Ectodermal cell (in vitro differentiated cells): Measurements from ENCODE around the gene ZBTB8A. TPM values are rescaled to one million over a fixed set of nuclear protein-coding genes. Genes with fewer than 3 reads are reported as not detected.

Experiments
- H3K27ac ChIP-seq: 2 replicates; pipeline ENCODE4 v1.7.0; 2013; ENCODE audit warnings: mild to moderate bottlenecking, low read depth, low read length; ENCODE audit not compliant: insufficient read depth, poor library complexity, severe bottlenecking
- H3K27me3 ChIP-seq: 2 replicates; pipeline ENCODE4 v1.7.0; 2013; ENCODE audit warnings: mild to moderate bottlenecking, low read length; ENCODE audit not compliant: insufficient read depth, control insufficient read depth, poor library complexity, severe bottlenecking
- H3K36me3 ChIP-seq: one replicate; pipeline ENCODE4 v1.7.0; 2013; ENCODE audit warnings: low read length; ENCODE audit not compliant: control insufficient read depth, insufficient read depth
- H3K4me1 ChIP-seq: one replicate; pipeline ENCODE4 v1.7.0; 2013; ENCODE audit warnings: low read length; ENCODE audit not compliant: control insufficient read depth, insufficient read depth
- H3K4me3 ChIP-seq: 2 replicates; pipeline ENCODE4 v1.7.0; 2013; ENCODE audit warnings: low read depth, low read length, control low read depth; ENCODE audit not compliant: insufficient read depth
- H3K9me3 ChIP-seq: 2 replicates; pipeline ENCODE4 v1.7.0; 2013; ENCODE audit warnings: mild to moderate bottlenecking, low read length, moderate library complexity; ENCODE audit not compliant: control insufficient read depth
- WGBS, 2 experiments: methylation state at CpG; one replicate each; pipeline ENCODE4 v1.1.7; 2013; ENCODE audit warnings: missing lambda C conversion rate in 2 of 2; 5-methylcytosine and 5-hydroxymethylcytosine counted together
- polyA plus RNA-seq, 4 experiments: library from polyadenylated mRNA; stranded (reverse); fragments of 50-300 nt; gene quantifications; one replicate each; pipeline ENCODE4 v1.2.3, GENCODE V29; 2013

The ZBTB8A gene
- 12.8 TPM for polyA plus RNA-seq (2013, experiment 1 of 4)
- polyA plus RNA-seq (2013, experiment 2 of 4) = 12.6 TPM
- 12.9 TPM for polyA plus RNA-seq (2013, experiment 3 of 4)
- 13.7 TPM for polyA plus RNA-seq (2013, experiment 4 of 4)

GRCh38 chr1:32538887-32539583 is at the start of gene ZBTB8A:
ZBTB8A (plus strand) TSS chr1:32539427; CDS start chr1:32592932, 53,505 bp downstream.
- H3K4me3 ChIP-seq = peak within 1 kb of the TSS; percentile 74
- no peak within 1 kb of the TSS for H3K27ac ChIP-seq
- H3K9me3 ChIP-seq = no peaks in the 10 kb centered on the region
- H3K36me3 ChIP-seq = no peaks in the 10 kb centered on the region
- no peaks in the 10 kb centered on the region for H3K4me1 ChIP-seq
- WGBS, 2 experiments = 2% methylated on average over 33 of the region's 33 CpGs
- H3K27me3 ChIP-seq = peaks cover 6% of the 10 kb centered on the region

GRCh38 chr1:32489774-32490454 is 49.3 kb upstream of the ZBTB8A start:
- H3K27ac ChIP-seq = no peak overlapping the region

DNA sequence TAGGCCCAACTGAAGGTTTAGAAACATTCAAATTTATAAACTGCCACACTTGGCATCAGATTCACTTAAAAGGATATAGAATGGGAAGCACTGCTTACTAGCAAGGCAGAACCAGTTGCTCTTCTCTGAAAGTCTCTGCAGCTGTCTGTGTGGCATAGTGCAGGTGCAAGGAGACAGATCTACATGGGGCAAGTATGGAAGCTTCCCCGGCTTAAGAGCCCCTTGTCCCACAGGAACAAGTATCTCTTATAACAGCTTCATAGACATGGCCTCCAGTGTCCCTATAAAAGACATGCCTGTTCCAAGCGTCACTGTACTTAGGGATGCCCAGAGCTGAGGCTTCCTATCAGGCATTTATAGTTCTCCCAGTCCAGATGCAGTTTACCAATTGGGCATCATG is 47.8 kb upstream of the ZBTB8A start:
- 91 to 95% methylated on average over 2 of the region's 2 CpGs for WGBS, 2 experiments

More at GRCh38 chr1:32489774-32490454, 49.3 kb upstream of the ZBTB8A start:
- H3K9me3 ChIP-seq = no peaks in the 10 kb centered on the region
- H3K4me3 ChIP-seq = no peak overlapping the region
- no peaks in the 10 kb centered on the region for H3K4me1 ChIP-seq
- WGBS, 2 experiments = 91 to 95% methylated on average over 3 of the region's 3 CpGs
- no peaks in the 10 kb centered on the region for H3K27me3 ChIP-seq
- H3K36me3 ChIP-seq = peaks cover 3% of the 10 kb centered on the region

GRCh38 chr1:32494196-32494595 is 45.0 kb upstream of the ZBTB8A start:
- WGBS, 2 experiments = 88 to 100% methylated on average over 1 of the region's 1 CpG
- no peaks in the 10 kb centered on the region for H3K36me3 ChIP-seq
- H3K27ac ChIP-seq = no peak overlapping the region
- H3K9me3 ChIP-seq = no peaks in the 10 kb centered on the region
- H3K4me3 ChIP-seq = no peak overlapping the region
- no peaks in the 10 kb centered on the region for H3K27me3 ChIP-seq
- H3K4me1 ChIP-seq = no peaks in the 10 kb centered on the region

More for the DNA sequence above, 47.8 kb upstream of the ZBTB8A start:
- H3K4me3 ChIP-seq = no peak overlapping the region
- no peaks in the 10 kb centered on the region for H3K9me3 ChIP-seq
- H3K4me1 ChIP-seq = no peaks in the 10 kb centered on the region
- no peak overlapping the region for H3K27ac ChIP-seq
- H3K27me3 ChIP-seq = no peaks in the 10 kb centered on the region
- H3K36me3 ChIP-seq = no peaks in the 10 kb centered on the region

- no peaks in the 10 kb centered on the region for H3K9me3 ChIP-seq
- H3K4me1 ChIP-seq = no peaks in the 10 kb centered on the region
- no peaks in the 10 kb centered on the region for H3K27me3 ChIP-seq
- no peaks in the 10 kb centered on the region for H3K36me3 ChIP-seq
- WGBS, 2 experiments = 92 to 93% methylated on average over 7 of the region's 7 CpGs
- no peak overlapping the region for H3K4me3 ChIP-seq
- no peak overlapping the region for H3K27ac ChIP-seq
Measured at GRCh38 chr1:32494711-32495337, 44.4 kb upstream of the ZBTB8A start.

DNA sequence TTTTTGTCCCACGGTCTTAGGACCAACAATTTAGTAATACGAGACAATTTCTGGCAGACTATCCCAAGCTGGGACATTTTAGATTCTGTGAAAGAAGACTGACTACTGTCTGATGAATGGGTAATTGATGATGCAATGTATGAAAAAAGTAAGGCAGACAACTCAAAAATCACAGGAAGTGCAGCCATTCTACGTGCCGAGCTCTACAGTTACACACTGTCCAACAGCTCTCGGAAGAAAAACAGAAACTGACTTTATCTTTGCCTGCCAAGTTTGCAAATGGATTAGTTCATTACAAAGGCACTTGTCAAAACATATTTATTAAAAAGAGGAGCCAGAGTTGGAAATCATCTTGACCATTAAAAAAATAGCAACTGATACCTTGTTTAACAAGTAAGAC is 43.1 kb upstream of the ZBTB8A start:
- H3K4me3 ChIP-seq = no peak overlapping the region
- no peaks in the 10 kb centered on the region for H3K36me3 ChIP-seq
- H3K27ac ChIP-seq = no peak overlapping the region
- WGBS, 2 experiments = 93 to 96% methylated on average over 5 of the region's 5 CpGs
- no peaks in the 10 kb centered on the region for H3K9me3 ChIP-seq
- H3K4me1 ChIP-seq = no peaks in the 10 kb centered on the region
- no peaks in the 10 kb centered on the region for H3K27me3 ChIP-seq

- H3K27ac ChIP-seq = no peak overlapping the region
- H3K9me3 ChIP-seq = no peaks in the 10 kb centered on the region
- H3K36me3 ChIP-seq = no peaks in the 10 kb centered on the region
- H3K4me3 ChIP-seq = no peak overlapping the region
- WGBS, 2 experiments = 93 to 96% methylated on average over 8 of the region's 8 CpGs
- no peaks in the 10 kb centered on the region for H3K4me1 ChIP-seq
- H3K27me3 ChIP-seq = no peaks in the 10 kb centered on the region
Measured at GRCh38 chr1:32498751-32499150, 40.5 kb upstream of the ZBTB8A start.

DNA sequence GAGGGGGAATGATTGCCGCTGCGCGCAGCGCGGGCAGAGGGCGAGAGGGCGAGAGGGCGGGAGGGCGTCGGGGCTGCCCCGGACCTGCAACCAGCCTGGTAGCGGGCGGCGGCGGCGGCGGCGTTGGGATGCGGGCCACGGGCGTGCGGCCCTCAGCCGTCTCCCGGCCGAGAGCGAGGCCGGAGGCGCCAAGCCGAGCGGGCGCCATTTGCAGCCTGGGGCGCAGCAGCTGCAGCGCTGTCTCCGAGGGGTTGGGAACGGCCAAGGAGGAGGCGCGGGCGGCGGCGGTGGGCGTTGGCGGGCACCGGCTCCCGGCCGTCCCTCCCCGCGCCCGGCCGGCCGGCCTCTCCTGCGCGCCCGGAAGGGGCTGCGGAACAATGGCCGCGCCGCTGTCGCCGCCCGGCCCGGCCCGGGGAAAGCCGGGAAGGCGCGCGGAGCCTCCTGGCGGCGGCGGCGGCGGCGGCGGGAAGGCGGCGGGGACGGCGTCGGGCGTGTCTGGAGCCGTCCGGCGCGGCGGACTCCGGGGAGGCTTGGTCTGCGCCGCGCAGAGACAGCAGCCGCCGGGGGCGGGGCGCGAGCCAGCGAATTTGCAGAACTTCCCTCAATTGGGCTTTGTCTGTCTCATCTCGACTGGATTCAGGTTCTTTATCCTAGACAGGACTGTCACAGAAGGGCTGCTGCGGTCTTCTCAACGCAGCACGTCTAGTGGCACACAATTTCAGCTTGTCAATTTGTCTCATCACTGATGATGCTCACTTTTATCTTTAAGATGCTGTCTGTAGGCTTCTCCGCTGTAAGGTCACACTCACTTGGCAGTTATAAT is 38.6 kb upstream of the ZBTB8A start:
- H3K4me1 ChIP-seq = no peaks in the 10 kb centered on the region
- H3K27ac ChIP-seq = peak overlapping the region; percentile 82
- no peaks in the 10 kb centered on the region for H3K9me3 ChIP-seq
- WGBS, 2 experiments = 1 to 2% methylated on average over 99 of the region's 99 CpGs
- no peaks in the 10 kb centered on the region for H3K36me3 ChIP-seq
- peak overlapping the region; percentile 51 for H3K4me3 ChIP-seq
- no peaks in the 10 kb centered on the region for H3K27me3 ChIP-seq

DNA sequence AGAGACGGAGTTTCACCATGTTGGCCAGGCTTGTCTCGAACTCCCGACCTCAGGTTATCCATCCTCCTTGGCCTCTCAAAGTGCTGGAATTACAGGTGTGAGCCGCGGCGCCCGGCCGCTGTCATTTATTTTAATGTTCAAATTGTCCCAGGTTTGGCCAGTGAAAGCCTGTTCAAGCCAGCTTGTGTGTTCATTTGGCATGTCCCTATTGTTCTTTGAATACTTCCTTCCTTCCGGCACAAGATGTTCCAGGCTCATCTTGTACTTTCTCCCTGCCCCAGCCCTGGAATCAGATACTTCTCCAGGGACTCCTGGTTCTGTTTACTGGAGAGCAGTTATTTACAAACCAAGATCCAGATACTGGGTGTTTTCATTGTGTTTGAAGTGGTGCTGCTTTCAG is 37.4 kb upstream of the ZBTB8A start:
- no peaks in the 10 kb centered on the region for H3K36me3 ChIP-seq
- no peak overlapping the region for H3K27ac ChIP-seq
- WGBS, 2 experiments = 91 to 97% methylated on average over 9 of the region's 9 CpGs
- H3K4me1 ChIP-seq = no peaks in the 10 kb centered on the region
- no peaks in the 10 kb centered on the region for H3K27me3 ChIP-seq
- H3K9me3 ChIP-seq = no peaks in the 10 kb centered on the region
- no peak overlapping the region for H3K4me3 ChIP-seq
